H1 (cell line): ENCODE results near the gene BTBD1. TPM values are rescaled to one million over a fixed set of nuclear protein-coding genes. Genes with fewer than 3 reads are reported as not detected.

Source experiments
- BCL11A ChIP-seq, 2 experiments: IDR thresholded peaks; one replicate each; pipeline ENCODE4 v1.6.1; 2011; ENCODE audit warnings: low read depth in 2 of 2, low read length in 2 of 2, mild to moderate bottlenecking in 2 of 2
- CTCF ChIP-seq, 3 experiments: IDR thresholded peaks; 1 replicate in 2 of 3; 2 replicates in 1 of 3; pipeline versions ENCODE4 v1.5.1 to v1.6.1; 2011; ENCODE audit warnings: low read length in 3 of 3, mild to moderate bottlenecking in 3 of 3, inconsistent platforms in 2 of 3, low read depth in 1 of 3, moderate library complexity in 1 of 3; ENCODE audit not compliant: insufficient read depth in 1 of 3; ENCODE audit errors: control extremely low read depth in 1 of 3
- PHF8 ChIP-seq: fragments of 200-600 bp; sonication (generic); conservative IDR thresholded peaks from 2 replicates; pipeline ENCODE4 v1.7.1; 2012; ENCODE audit warnings: low read depth, mild to moderate bottlenecking, inconsistent platforms, low read length, moderate library complexity
- RNF2 ChIP-seq: fragments of 200-900, 300-1000 bp; sonication (generic); IDR thresholded peaks from 2 replicates; pipeline ENCODE4 v1.7.1; 2016; ENCODE audit warnings: borderline replicate concordance, low read depth, mild to moderate bottlenecking, antibody characterized with exemption, low read length; ENCODE audit not compliant: poor library complexity, severe bottlenecking; ENCODE audit errors: missing control alignments
- SIN3A ChIP-seq, 2 experiments: IDR thresholded peaks in 1 of 2; conservative IDR thresholded peaks in 1 of 2; 2 replicates each; pipeline ENCODE4 v1.6.1; 2011 to 2012; ENCODE audit warnings: low read length in 2 of 2, improper control_type of control experiment in 1 of 2, low read depth in 1 of 2, mild to moderate bottlenecking in 1 of 2
- SP1 ChIP-seq: IDR thresholded peaks from 2 replicates; pipeline ENCODE4 v1.6.1; 2011; ENCODE audit warnings: low read depth, low read length
- TEAD4 ChIP-seq: IDR thresholded peaks from 2 replicates; pipeline ENCODE4 v1.6.1; 2012; ENCODE audit warnings: low read depth, low read length, inconsistent platforms, mixed read lengths
- polyA plus RNA-seq, 7 experiments: library from polyadenylated mRNA; depleted of rRNA in 3 of 7; stranded (reverse) in 5 of 7; unstranded in 2 of 7; fragments of >200 nt in 5 of 7; fragments of 200-250 nt in 2 of 7; gene quantifications; 1 replicate in 5 of 7; 2 replicates in 1 of 7; 4 replicates in 1 of 7; pipeline versions ENCODE4 v1.2.1 to v1.2.3, GENCODE V29; 2011 to 2013; ENCODE audit warnings: missing spikeins in 2 of 7, mixed read lengths in 2 of 7
- total RNA-seq: library from RNA; stranded (reverse); fragmentation: NEBNext Ultra II Directional; extraction: Animal tissue kit (Norgen Biotek cat#: 25700); gene quantifications from 2 replicates; pipeline ENCODE4 v1.2.1, GENCODE V29; 2021

BTBD1 gene
- total and polyA plus RNA-seq, 2 of the 8 experiments (the other 6 are each of a cell fraction or from before 2014, with no cell fraction given), result 18.6 to 39.5 TPM

GRCh38 chr15:83066034-83066733, 868 bp downstream of the BTBD1 start (continued):
- TF ChIP-seq CTCF (IDR thresholded peaks at IDR 0.05; ENCODE audit: control extremely low read depth in 1 of 3, insufficient read depth in 1 of 3, low read depth in 1 of 3, low read length in 3 of 3) (no peak), SP1 (no peak), RNF2 (no peak), BCL11A (IDR thresholded peaks at IDR 0.05; ENCODE audit: low read depth in 2 of 2, low read length in 2 of 2) (no peak), PHF8 (no peak), SIN3A (conservative IDR thresholded peaks at IDR 0.05 in 1 of 2, IDR thresholded peaks at IDR 0.05 in 1 of 2; ENCODE audit: low read depth in 1 of 2, low read length in 2 of 2) (0 out of 4 replicates have a peak, but pooled peaks of 1 of the 2 experiments have one; percentile 12), TEAD4 (peak; percentile 16; the same call in 1 of the 2 replicates)
